Measurements from ENCODE around the gene LILRA6. TPM values are rescaled to one million over a fixed set of nuclear protein-coding genes. Genes with fewer than 3 reads are reported as not detected.
"Not testable (repeated sequence)": the region's sequence is repeated elsewhere in the genome, so short reads cannot be mapped to it uniquely, and the experiment has no call there.

LILRA6 gene
- total and polyA plus RNA-seq, 10 donors, result 1.2 to 77.5 (median 31.5) TPM

DNA sequence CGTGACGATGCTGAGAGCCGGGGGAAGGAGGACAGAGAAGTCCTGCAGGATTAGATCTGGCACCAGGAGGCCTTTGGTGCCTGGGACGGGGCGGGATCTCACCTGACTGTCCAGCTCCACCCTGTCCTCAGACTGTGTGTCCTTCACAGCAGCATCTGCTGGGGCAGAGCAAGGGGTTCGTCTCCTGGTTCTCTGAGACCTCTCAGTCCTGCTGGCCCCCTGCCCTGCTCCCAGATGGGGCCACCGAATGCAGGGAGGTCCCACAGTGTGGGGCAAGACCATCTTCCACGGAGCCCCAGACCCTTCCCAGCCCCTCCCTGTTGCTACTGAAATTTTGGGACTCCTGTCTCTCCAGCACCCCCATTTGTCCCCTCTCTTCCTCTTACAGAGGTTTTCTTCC is 24.3 kb downstream of the LILRA6 start:
- Histone ChIP-seq H3K4me1 (peaks cover 0 to 43% (median 11%) of the 10 kb centered on the region in 6 donors), H3K27me3 (replicated peaks in 1 of 7) (peaks cover 0 to 14% (median 0%) of the 10 kb centered on the region in 7 donors), H3K9me3 (peaks cover 0 to 6% (median 0%) of the 10 kb centered on the region in 8 donors), H3K4me3 (no peak overlapping the region), H3K27ac (peak overlapping the region in 4 of 8 donors; percentile 26 to 64 (median 41)), H3K36me3 (peaks cover 0 to 47% (median 2%) of the 10 kb centered on the region in 6 donors)
- intact Hi-C loops (cut with DNase I; ENCODE audit: low total_unique reads), result no loop called here
- TF ChIP-seq, protein P1, sequence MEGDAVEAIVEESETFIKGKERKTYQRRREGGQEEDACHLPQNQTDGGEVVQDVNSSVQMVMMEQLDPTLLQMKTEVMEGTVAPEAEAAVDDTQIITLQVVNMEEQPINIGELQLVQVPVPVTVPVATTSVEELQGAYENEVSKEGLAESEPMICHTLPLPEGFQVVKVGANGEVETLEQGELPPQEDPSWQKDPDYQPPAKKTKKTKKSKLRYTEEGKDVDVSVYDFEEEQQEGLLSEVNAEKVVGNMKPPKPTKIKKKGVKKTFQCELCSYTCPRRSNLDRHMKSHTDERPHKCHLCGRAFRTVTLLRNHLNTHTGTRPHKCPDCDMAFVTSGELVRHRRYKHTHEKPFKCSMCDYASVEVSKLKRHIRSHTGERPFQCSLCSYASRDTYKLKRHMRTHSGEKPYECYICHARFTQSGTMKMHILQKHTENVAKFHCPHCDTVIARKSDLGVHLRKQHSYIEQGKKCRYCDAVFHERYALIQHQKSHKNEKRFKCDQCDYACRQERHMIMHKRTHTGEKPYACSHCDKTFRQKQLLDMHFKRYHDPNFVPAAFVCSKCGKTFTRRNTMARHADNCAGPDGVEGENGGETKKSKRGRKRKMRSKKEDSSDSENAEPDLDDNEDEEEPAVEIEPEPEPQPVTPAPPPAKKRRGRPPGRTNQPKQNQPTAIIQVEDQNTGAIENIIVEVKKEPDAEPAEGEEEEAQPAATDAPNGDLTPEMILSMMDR (IDR thresholded peaks at IDR 0.05 in 8 of 11, conservative IDR thresholded peaks at IDR 0.05 in 3 of 11), result no peak
- TF ChIP-seq POLR2AphosphoS5 (IDR thresholded peaks at IDR 0.05) (peak; percentile 5 to 59 (median 15)), POLR2A (IDR thresholded peaks at IDR 0.05) (no peak)
- 69 to 88% (median 83%) methylated on average over 7 to 8 of the region's 8 CpGs for WGBS, 5 donors
- DNase-seq, result no peak

DNA sequence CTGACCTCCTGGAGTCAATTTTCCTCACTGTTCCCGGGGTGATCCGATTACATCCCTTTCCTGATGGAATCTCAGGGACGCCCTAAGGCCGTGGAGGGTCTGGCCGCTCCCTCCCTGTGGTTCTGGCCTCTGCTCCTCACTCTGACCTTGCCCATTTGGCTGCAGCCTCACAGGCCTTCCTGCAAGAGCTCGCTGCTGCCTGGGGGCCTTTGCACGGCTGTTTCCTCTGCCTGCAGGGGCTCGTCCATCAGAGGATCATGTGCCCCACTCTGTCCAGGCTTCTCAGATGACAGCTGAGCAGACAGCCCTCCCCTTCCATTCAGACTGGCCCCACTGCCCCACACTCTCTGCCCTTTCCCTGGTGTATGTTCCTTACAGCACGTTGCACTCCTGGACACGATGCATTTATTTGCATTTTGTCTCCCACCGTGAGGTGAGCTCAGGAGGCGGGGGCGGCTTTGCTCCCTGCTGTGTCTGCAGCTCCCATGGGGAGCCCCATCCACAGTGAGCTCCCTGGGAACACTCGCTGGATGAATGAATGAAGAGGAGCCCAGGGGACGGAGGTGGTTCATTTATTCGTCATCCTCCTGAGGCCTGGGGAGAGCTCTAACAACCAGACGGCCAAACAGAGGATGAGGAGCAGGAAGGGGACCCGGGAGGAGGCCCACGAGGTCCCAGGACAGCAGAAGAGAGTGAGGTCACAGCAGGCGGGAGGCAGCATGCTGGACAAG is 24.9 kb downstream of the LILRA6 start:
- H3K27me3 ChIP-seq (replicated peaks in 1 of 7); DNase-seq; H3K9me3 ChIP-seq; intact Hi-C loops (cut with DNase I; ENCODE audit: low total_unique reads); H3K4me3 ChIP-seq: not testable (repeated sequence)
- Histone ChIP-seq H3K4me1 (peaks cover 0 to 44% (median 11%) of the 10 kb centered on the region in 6 donors), H3K27ac (peak overlapping the region in 3 of 8 donors; percentile 35 to 59 (median 44)), H3K36me3 (peaks cover 0 to 52% (median 2%) of the 10 kb centered on the region in 6 donors)
- WGBS, 5 donors, result 61 to 76% (median 65%) methylated on average over 10 to 18 of the region's 20 CpGs
- TF ChIP-seq POLR2AphosphoS5 (IDR thresholded peaks at IDR 0.05), result peak; percentile 53 to 65 (median 63)

DNA sequence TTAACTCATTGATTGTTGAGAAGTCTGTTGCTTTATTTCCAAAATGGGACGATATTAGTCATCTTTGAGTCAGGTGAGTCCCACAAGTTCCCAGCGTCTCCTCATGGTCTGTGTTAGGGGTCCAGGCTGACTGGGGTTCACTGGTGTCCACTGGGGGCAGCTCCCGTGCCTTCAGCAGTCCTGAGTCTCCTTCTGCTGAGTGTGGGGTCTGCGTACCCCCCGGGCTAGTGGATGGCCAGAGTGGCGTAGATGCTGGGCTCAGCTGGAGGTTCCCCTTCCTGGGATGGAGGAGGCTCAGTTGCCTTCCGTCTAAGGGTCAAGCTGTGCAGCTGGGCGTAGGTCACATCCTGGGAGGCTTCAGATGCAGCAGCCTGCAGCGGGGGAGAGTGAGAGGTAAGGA is 25.7 kb downstream of the LILRA6 start:
- Histone ChIP-seq H3K9me3 (peaks cover 0 to 6% (median 0%) of the 10 kb centered on the region in 8 donors), H3K4me3 (no peak overlapping the region), H3K36me3 (peaks cover 0 to 55% (median 2%) of the 10 kb centered on the region in 6 donors), H3K27ac (peak overlapping the region in 4 of 8 donors; percentile 15 to 59 (median 40)), H3K4me1 (peaks cover 0 to 49% (median 11%) of the 10 kb centered on the region in 6 donors), H3K27me3 (replicated peaks in 1 of 7) (peaks cover 0 to under 1% (median 0%) of the 10 kb centered on the region in 7 donors)
- TF ChIP-seq POLR2AphosphoS5 (IDR thresholded peaks at IDR 0.05) (peak in 1 of 3 donors; percentile 11), POLR2A (IDR thresholded peaks at IDR 0.05) (no peak)
- TF ChIP-seq, protein P1 (IDR thresholded peaks at IDR 0.05 in 8 of 11, conservative IDR thresholded peaks at IDR 0.05 in 3 of 11), result no peak
- DNase-seq, result no peak
- intact Hi-C loops (cut with DNase I; ENCODE audit: low total_unique reads), result no loop called here
- WGBS, 5 donors, result 73 to 91% (median 81%) methylated on average over 8 to 9 of the region's 9 CpGs

DNA sequence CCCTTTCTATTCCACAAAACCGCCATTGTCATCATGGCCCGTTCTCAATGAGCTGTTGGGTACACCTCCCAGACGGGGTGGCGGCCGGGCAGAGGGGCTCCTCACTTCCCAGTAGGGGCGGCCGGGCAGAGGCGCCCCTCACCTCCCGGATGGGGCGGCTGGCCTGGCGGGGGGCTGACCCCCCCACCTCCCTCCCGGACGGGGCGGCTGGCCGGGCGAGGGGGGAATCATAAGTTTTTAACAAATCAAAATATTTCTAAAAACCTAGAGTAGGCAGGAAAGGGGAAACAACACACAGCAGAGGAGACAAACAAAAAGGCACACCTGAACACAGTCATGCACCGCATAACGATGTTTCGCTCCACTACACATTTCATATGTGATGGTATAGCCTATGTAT is 27.9 kb downstream of the LILRA6 start:
- DNase-seq; H3K27me3 ChIP-seq (replicated peaks in 1 of 7); H3K4me3 ChIP-seq; H3K9me3 ChIP-seq; intact Hi-C loops (cut with DNase I; ENCODE audit: low total_unique reads): not testable (repeated sequence)
- peaks cover 0 to 54% (median 2%) of the 10 kb centered on the region in 6 donors for H3K36me3 ChIP-seq
- H3K27ac ChIP-seq, result peak overlapping the region in 4 of 8 donors; percentile 27 to 50 (median 38)
- WGBS, 5 donors, result 91 to 96% (median 93%) methylated on average over 11 to 17 of the region's 19 CpGs
- H3K4me1 ChIP-seq, result peaks cover 2 to 66% (median 27%) of the 10 kb centered on the region in 6 donors

GRCh38 chr19:54214217-54214616 is 28.4 kb downstream of the LILRA6 start:
- H3K27me3 ChIP-seq (replicated peaks in 1 of 7); H3K4me3 ChIP-seq; DNase-seq; H3K9me3 ChIP-seq; intact Hi-C loops (cut with DNase I; ENCODE audit: low total_unique reads): not testable (repeated sequence)
- Histone ChIP-seq H3K27ac (peak overlapping the region in 1 of 8 donors; percentile 33), H3K4me1 (peaks cover 6 to 66% (median 32%) of the 10 kb centered on the region in 6 donors), H3K36me3 (peaks cover 0 to 49% (median 2%) of the 10 kb centered on the region in 6 donors)
- 59 to 92% (median 80%) methylated on average over 1 to 5 of the region's 5 CpGs for WGBS, 5 donors
